GM21786 (cell line): Measurements from ENCODE around the gene HERC6.
"Not testable (repeated sequence)": the region's sequence is repeated elsewhere in the genome, so short reads cannot be mapped to it uniquely, and the experiment has no call there.

Experiments
- ATAC-seq: cut with Tn5 transposase; IDR thresholded peaks from one replicate; pipeline ENCODE4 v1.9.1; 2021; ENCODE audit not compliant: unreplicated experiment

The HERC6 gene

DNA sequence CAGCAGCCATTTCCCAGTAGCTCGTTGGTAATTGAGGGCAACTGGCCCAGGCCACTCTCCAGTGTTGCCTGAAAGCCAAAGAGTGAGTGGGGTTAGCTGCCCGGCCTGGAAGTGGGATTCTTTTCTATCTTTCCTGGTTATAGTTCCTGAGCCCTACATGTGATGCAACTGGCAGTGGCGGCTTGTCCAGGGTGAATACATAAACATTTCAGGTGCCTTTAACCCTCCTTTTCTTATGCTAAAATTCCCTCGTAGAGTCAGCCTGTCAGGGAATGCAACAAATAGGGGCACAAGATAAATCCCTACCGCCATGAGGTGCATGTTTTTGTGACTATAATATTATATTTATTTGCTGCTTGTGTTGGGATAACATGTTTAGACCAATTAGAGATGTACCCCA is 64.8 kb downstream of the HERC6 start:
- ATAC-seq = no peak

DNA sequence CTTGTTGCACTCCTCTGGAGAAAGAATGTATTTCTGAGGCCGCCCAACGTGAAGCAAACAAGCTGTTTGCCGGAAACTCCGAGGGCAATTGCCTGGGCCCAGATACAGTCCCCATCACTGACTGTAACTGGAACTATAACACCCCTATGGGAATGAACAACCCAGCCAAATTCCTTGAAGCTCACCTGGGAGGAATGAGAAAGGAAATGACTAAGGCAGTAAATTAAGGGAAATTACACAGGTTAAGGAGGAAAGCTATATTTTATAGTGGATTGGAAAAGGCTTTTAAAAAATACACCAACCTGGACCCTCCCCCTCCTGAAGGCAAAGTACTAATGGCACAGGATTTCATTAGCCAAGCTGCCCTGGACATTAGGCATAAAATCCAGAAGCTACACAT is 66.6 kb downstream of the HERC6 start:
- no peak for ATAC-seq

DNA sequence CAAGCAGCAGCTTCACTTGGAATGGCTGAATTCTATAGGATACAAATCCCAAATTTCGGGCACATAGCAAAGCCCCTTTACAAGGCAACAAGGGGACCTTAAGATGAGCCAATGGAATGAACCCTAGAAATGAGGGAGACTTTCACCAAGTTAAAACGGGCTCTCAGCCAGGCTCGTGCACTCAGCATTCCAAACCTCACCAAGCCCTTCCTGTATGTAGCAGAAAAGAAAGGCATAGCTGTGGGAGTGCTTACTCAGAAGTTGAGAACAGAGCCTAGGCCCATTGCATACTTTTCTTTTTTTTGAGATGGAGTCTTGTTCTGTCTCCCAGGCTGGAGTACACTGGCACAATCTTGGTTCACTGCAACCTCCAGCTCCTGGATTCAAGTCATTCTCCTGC is 67.5 kb downstream of the HERC6 start:
- no peak for ATAC-seq

DNA sequence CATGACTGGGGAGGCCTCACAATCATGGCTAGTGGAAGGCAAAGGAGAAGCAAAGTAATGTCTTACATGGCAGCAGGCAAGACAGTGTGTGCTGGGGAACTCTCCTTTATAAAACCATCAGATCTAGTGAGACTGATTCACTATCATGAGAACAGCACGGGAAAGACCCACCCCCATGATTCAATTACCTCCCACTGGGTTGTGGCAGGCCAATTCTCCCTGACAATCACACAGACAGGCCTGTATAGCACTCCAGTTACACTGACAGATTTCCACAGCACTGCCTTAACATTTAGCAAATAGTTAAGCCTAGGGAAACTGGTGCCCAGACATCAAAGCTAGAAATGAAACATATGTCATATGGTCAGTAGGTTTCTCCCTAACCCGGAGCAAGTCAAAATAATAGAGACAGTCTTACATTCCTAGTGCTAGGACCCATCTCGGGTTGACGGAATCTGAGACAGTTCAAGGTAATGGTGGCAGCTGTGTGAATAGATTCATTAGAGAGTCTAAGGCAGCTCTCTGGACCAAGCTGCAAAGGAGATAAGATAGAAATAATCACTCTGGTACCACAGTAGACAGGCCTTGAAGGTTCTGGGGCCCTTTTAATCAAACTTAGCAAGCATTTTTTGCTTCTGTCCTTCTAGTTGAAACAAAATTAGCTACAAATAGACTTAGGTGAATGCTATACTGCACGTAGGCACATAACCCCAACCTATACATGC is 68.9 kb downstream of the HERC6 start:
- ATAC-seq = no peak

DNA sequence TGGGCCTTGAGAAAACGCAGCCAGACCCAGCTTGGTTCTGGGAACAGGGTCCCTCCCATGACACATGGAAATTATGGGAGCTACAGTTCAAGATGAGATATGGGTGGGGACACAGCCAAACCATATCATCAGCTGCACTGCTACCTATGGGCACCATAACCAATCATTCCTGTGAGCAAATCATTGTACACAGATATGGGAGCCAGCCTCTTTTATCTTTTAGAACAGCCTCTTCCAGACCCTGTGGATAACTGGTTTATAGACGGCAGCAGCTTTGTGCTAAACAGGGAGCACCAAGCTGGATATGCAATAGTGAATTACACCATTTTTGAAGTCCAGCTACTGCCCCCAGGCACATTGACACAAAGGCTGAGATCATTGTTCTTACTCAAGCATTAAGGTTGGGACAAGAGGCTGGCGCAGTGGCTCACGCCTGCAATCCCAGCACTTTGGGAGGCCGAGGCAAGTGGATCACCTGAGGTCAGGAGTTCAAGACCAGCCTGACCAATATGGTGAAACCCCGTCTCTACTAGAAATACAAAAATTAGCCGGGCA is 69.6 kb downstream of the HERC6 start:
- not testable (repeated sequence) for ATAC-seq

DNA sequence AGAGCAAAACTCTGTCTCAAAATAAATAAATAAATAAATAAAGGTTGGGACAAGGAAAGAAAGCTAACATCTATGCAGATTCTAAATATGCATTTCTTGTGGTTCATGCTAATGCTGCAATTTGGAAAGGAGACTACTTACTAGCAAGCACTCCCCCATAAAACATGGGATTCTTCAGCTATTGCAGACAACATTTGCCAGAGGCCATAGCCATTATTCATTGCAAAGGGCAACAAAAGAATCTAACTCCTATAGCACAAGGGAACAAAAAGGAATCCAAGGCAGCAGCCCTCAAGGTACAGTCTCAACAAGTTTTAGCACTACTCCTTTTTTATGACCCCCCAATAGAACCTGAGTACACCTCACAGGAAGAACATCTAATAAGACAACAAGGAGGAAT is 70.2 kb downstream of the HERC6 start:
- no peak for ATAC-seq

DNA sequence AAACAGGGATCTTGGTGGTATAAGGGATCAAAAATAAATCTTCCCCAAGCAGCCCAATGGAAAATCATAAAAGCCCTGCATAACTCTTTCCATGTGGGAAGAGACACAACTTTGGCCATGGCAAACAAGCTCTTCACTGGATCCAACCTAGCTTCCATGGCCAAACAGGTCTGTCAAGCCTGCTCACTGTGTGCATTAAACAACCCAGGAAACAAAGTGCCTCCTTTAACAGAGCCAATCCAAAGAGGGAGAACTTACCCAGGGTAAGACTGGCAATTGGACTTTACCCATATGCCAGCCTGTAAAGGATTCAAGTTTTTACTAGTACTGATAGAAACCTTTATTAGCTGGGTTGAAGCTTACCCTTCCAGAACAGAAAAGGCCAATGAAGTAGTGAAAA is 70.6 kb downstream of the HERC6 start:
- ATAC-seq = no peak

DNA sequence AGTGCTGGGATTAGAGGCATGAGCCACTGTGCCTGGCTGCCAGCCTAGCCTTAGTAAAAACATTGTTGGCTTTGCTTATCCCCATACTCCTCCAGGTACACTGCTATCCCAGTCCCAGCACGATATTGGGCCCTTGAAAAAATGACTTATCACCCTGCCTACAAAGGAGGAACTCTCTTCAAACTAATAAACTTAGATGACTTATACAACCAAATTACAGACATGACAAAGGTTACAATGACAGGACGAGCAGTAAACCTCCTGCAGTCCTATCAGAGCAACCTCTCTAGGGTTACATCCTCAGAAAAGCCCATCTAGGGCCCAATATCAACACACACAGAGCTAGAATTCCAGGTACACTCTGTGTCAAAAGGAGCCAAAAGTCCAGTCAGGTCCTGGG is 72.6 kb downstream of the HERC6 start:
- ATAC-seq = no peak

DNA sequence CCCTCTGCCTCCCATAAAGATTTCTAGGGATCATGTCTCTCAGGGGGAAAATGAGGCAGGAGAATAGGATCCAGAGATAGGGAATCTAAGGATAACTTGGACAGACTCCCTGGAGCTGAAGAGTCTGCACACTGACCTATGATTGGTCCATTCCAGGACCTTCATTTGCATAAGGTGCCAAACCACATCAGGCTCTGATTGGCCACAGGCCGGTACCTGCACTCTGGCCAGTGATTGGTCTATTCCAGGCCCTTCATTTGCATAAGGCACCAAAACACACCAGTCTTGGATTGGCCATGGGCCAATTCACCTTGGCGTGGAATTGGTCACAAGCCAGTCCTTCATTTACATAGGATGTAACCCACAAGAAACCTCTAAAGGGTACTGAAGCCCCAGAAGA is 74.3 kb downstream of the HERC6 start:
- no peak for ATAC-seq

DNA sequence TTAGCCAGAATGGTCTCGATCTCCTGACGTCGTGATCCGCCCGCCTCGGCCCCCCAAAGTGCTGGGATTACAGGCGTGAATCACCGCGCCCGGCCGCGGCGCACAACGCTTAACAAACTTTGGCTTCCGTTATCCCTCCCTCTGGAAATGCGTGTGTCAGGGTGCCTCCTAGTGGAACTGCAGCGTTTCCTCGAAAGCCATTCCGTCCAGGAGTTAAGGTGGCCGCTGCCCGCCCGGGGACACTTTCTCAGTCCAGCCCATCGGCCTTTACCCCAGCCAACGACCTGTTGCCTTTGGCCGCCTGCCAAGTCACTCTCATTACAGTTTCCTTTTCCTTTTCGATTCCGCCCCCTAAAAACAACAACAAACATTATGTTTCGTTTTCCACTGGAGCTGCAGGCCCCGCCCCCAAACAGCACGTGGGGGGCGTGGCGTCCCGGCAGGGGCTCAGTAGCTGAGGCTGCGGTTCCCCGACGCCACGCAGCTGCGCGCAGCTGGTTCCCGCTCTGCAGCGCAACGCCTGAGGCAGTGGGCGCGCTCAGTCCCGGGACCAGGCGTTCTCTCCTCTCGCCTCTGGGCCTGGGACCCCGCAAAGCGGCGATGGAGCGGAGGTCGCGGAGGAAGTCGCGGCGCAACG is 78.1 kb downstream of the HERC6 start, which contains the start of gene HERC5:
HERC5 (plus strand) TSS at position 450 of the 637 bp plus-strand sequence; CDS start at position 601, 151 bp downstream.
- ATAC-seq = peak; percentile 93

DNA sequence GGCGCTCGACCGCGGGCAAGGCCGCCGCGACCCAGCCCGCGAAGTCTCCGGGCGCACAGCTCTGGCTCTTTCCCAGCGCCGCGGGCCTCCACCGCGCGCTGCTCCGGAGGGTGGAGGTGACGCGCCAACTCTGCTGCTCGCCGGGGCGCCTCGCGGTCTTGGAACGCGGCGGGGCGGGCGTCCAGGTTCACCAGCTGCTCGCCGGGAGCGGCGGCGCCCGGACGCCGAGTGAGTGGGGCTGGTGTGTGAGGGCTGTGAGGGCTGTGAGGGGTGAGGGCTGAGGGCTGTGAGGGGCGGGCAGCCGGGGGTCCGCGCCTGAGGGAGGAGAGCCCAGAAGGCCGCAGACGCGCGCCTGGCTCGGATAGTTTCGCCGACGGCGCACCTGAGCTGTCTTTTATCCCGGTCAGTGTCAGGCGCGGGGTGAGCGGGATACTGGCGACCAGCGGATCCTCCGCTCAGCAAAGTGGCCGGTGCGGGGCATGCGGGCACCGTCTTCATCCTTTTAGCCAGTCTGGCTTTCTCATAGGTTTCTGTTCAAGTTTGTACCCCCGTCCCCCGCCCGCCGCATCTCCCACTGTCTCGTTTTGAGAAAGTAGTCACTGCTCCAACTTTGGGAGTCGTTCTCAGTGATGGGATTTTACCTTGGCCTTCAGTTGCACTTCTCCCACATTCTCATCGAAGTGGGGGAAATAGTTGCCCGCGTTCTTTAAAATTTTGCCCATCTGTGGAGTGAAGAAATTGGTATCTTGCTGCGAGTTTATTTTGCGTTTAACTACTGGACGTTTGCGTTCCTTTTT is 78.9 kb downstream of the HERC6 start:
- peak; percentile 31 for ATAC-seq

DNA sequence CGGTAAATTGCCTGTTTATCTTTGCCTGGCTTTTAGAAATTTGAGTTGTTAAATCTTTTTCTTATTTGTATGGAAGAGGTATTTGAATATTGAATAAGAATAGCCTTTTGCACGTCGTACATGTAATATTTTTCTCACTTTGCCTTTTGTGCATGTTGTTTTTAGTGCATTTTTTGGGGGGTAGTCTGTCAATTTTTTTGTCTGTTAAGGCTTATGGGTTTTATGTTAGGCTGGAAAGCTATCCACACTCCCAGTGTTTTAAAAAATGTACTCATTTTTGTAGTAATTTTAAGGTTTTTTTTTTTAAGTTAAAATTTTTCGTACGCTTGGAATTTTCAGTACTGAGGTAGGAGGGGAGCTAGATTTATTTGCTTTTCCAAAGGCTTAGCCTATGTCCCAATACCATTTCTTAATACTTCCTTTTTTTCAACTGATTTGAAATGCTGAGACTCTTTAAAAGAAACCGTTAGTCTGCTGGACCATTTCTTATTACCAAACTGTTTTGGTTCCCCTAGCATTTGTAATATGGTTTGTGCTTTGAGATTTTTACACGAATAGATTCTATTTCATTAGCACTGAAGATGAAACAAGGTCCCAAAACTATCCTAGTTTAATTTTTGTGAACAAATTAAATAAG is 79.6 kb downstream of the HERC6 start:
- no peak for ATAC-seq

DNA sequence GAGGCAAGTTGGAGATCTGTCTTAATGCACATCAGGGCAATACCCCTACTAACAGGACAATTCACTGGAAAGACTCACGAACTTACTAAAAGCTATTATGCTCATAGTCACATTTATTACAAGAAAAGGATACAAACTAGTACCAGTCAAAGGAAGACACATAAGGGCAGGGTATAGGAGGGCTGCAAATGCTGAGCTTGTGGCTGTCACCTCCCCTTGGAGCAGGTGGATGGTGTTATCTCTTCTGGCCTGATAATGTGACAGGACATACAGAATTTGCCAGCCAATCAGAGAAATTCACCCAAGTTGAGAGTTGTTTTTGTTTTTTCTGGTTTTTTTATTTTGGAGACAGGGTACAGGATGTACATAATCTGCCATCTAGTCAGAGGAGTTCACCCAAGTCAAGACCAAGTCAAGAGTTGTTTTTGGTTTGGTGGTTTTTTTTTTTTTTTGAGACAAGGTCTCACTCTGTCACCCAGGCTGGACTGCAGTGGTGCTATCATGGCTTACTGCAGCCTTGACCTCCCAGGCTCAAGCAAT is 87.1 kb downstream of the HERC6 start:
- ATAC-seq = no peak

DNA sequence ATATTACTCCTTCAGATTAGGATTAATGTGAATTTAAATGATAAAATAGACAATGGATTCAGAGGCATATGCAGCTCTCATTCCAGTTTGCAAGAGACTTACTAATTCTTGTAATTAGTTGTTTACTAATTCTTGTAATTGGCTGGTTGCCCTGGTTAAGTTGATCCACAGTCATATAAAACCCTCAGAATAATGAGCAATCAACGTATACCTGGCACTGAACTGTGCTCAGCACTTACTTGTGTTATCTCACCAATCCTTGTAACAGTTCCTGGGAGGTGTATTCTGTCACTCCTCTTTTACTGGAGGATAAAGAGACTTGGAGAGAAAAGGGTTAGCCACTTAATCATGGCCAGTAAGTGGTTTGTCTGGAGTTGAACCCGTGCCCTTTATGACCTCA is 88.7 kb downstream of the HERC6 start:
- no peak for ATAC-seq

DNA sequence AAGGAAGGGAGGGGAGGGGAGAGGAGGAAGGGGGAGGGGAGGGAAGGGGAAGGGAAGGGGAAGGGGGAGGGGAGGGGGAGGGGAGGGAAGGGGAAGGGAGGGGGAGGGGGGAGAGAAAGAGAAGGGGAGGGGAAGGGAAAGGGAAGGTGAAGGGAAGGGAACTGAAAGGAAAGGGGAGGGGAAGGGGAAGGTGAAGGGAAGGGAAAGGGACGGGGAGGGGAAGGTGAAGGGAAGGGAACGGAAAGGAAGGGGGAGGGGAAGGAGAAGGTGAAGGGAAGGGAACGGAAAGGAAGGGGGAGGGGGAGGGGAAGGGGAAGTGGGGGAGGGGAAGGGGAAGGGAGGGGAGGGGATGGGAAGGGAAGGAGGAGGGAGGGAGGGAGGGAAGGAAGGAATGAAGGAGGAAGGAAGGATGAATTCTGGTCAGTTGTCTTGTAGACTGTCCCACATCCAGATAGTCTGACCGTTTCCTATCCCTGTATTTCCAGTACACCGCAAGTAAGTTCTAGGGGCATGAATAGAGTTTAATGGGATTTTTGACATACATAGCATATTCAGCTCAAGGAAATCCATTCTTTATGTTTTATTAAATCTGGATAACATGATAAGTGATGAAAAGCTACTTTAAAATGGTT is 98.7 kb downstream of the HERC6 start:
- ATAC-seq = no peak

DNA sequence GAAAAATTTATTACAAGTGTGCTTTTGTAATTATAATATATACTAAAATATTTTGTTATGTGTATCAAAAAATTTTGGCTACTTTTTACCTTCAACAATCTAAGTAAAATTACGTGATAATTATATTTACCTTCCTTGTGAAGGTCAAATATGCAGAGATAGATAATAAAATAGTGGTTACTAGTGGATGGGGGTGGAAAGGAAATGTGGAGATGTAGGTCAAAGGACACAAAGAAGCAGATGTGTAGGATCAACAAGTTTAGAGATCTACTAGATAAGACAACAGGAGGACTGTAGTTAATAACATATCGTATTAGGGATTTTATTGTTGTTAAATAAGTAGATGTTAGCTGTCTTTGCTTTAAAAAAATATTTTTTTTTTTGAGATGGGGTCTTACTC is 99.6 kb downstream of the HERC6 start:
- ATAC-seq = no peak

DNA sequence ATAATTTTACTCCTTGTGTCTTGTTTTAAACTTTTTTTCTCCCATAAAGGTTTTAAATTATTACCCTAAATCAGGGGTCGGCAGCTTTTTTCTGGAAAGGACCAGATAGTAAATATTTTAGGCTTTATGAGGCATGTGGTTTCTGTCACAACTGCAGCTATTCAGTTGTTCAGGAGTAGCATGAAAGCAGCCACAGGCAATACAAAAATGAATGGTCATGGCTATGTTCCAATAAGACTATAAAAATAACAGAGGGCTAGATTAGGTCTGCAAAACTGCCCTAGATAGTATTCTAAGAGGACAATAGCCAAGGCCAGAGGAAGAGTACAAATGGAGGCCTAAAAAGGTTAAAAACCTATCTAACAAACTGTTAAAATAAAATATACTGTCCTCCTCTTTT is 102.9 kb downstream of the HERC6 start:
- no peak for ATAC-seq

DNA sequence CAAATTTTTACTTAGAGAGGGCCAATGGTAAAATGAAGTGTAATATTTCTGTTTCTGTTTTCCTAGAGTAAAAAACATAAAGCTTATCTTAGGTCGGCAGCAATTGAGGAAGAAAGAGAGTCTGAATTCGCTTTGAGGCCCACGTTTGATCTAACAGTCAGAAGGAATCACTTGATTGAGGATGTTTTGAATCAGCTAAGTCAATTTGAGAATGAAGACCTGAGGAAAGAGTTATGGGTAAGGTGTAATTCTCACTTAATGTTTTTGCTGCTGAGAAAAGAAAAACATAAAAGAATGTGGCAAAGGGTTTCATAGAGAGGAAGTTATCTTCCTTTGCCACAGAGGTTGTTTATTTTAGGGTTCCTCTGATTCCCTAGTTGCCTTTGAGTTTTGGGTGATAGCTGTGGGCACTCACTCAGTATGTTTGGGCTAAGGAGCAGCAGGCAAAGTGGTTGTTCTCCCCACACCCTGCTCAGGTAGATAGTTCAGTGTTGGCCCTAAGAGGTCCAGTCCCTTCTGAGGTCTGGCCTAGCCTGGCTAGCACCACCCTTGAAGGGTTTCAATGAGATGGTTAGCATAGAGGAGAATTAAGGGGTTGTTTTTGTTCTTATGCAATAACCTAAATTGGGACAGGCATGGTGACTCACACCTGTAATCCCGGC is 110.6 kb downstream of the HERC6 start:
- no peak for ATAC-seq
